ENCODE results near the gene OGA.

Gene OGA

GRCh38 chr10:101775273-101776160 is 42.7 kb downstream of the OGA start, which contains the start of gene FGF8:
FGF8 (minus strand) TSS chr10:101776114; CDS start chr10:101775900, 214 bp downstream.
- no peak within 1 kb of the TSS for H3K4me3 ChIP-seq (ENCODE audit: insufficient read depth, low read length, poor library complexity, severe bottlenecking)
- H3K36me3 ChIP-seq (ENCODE audit: low read length), result no peaks in the 10 kb centered on the region
- no peaks in the 10 kb centered on the region for H3K9me3 ChIP-seq (ENCODE audit: insufficient read depth, low read length)
- no peak within 1 kb of the TSS for H3K9ac ChIP-seq (ENCODE audit: low read length)
- no peak within 1 kb of the TSS for H3K4me2 ChIP-seq (ENCODE audit: low read depth, low read length, poor library complexity, severe bottlenecking)
- no peak within 1 kb of the TSS for H2AFZ ChIP-seq (ENCODE audit: low read depth, low read length, severe bottlenecking)
- no peaks in the 10 kb centered on the region for H3K9me2 ChIP-seq (replicated peaks; ENCODE audit: insufficient read depth, low read length)
- H3F3A ChIP-seq (ENCODE audit: insufficient read depth), result no peaks in the 10 kb centered on the region
- TF ChIP-seq CTCF (IDR thresholded peaks at IDR 0.05; ENCODE audit: insufficient read depth, low read length, poor library complexity, severe bottlenecking) (no peak), EZH2phosphoT487 (conservative IDR thresholded peaks at IDR 0.05; ENCODE audit: low read length) (no peak)
- H3K27ac ChIP-seq (ENCODE audit: low read depth, low read length), result no peak within 1 kb of the TSS
- H4K20me1 ChIP-seq (ENCODE audit: low read depth, low read length), result no peaks in the 10 kb centered on the region; the same call in 1 of the 2 replicates
- no peaks in the 10 kb centered on the region for H3K79me2 ChIP-seq (ENCODE audit: insufficient read depth, low read length)
- no peaks in the 10 kb centered on the region for H3K27me3 ChIP-seq (ENCODE audit: low read length)

- no peak overlapping the region for H3K9ac ChIP-seq (ENCODE audit: low read length)
- H3K27me3 ChIP-seq (ENCODE audit: low read length), result no peaks in the 10 kb centered on the region
- no peaks in the 10 kb centered on the region for H3K9me3 ChIP-seq (ENCODE audit: insufficient read depth, low read length)
- no peaks in the 10 kb centered on the region for H3K9me2 ChIP-seq (replicated peaks; ENCODE audit: insufficient read depth, low read length)
- no peaks in the 10 kb centered on the region for H3K36me3 ChIP-seq (ENCODE audit: low read length)
- H3F3A ChIP-seq (ENCODE audit: insufficient read depth), result no peaks in the 10 kb centered on the region
- no peak overlapping the region for H3K4me3 ChIP-seq (ENCODE audit: insufficient read depth, low read length, poor library complexity, severe bottlenecking)
- no peak for TF ChIP-seq EZH2phosphoT487 (conservative IDR thresholded peaks at IDR 0.05; ENCODE audit: low read length)
- no peak for TF ChIP-seq CTCF (IDR thresholded peaks at IDR 0.05; ENCODE audit: insufficient read depth, low read length, poor library complexity, severe bottlenecking)
- H3K27ac ChIP-seq (ENCODE audit: low read depth, low read length), result no peak overlapping the region
- no peak overlapping the region for H3K4me2 ChIP-seq (ENCODE audit: low read depth, low read length, poor library complexity, severe bottlenecking)
- no peaks in the 10 kb centered on the region for H3K79me2 ChIP-seq (ENCODE audit: insufficient read depth, low read length)
- no peak overlapping the region for H2AFZ ChIP-seq (ENCODE audit: low read depth, low read length, severe bottlenecking)
- H4K20me1 ChIP-seq (ENCODE audit: low read depth, low read length), result no peaks in the 10 kb centered on the region
These were observed 43.5 kb downstream of the OGA start for GRCh38 chr10:101774589-101775272.

GRCh38 chr10:101773923-101774588 is 44.2 kb downstream of the OGA start:
- no peak overlapping the region for H3K4me3 ChIP-seq (ENCODE audit: insufficient read depth, low read length, poor library complexity, severe bottlenecking)
- H2AFZ ChIP-seq (ENCODE audit: low read depth, low read length, severe bottlenecking), result no peak overlapping the region
- H4K20me1 ChIP-seq (ENCODE audit: low read depth, low read length), result no peaks in the 10 kb centered on the region
- H3K9me2 ChIP-seq (replicated peaks; ENCODE audit: insufficient read depth, low read length), result no peaks in the 10 kb centered on the region
- no peak; the same call in 1 of the 2 replicates for TF ChIP-seq EZH2phosphoT487 (conservative IDR thresholded peaks at IDR 0.05; ENCODE audit: low read length)
- no peak for TF ChIP-seq CTCF (IDR thresholded peaks at IDR 0.05; ENCODE audit: insufficient read depth, low read length, poor library complexity, severe bottlenecking)
- no peaks in the 10 kb centered on the region for H3K27me3 ChIP-seq (ENCODE audit: low read length)
- no peaks in the 10 kb centered on the region for H3K79me2 ChIP-seq (ENCODE audit: insufficient read depth, low read length)
- no peaks in the 10 kb centered on the region for H3K36me3 ChIP-seq (ENCODE audit: low read length)
- H3K9ac ChIP-seq (ENCODE audit: low read length), result no peak overlapping the region
- H3K4me2 ChIP-seq (ENCODE audit: low read depth, low read length, poor library complexity, severe bottlenecking), result no peak overlapping the region
- H3F3A ChIP-seq (ENCODE audit: insufficient read depth), result no peaks in the 10 kb centered on the region
- no peak overlapping the region for H3K27ac ChIP-seq (ENCODE audit: low read depth, low read length)
- no peaks in the 10 kb centered on the region for H3K9me3 ChIP-seq (ENCODE audit: insufficient read depth, low read length)
